Fibroblast of the aortic adventitia (primary cell): ENCODE results near the gene ZNF202. TPM values are rescaled to one million over a fixed set of nuclear protein-coding genes. Genes with fewer than 3 reads are reported as not detected.

Experiments
- DNase-seq: peaks from one replicate; pipeline ENCODE4 v3.0.0-alpha.2; 2010; ENCODE audit warnings: low read depth
- H3K4me3 ChIP-seq: 2 replicates; pipeline ENCODE4 v1.5.1; 2011; ENCODE audit warnings: low read depth, mild to moderate bottlenecking, control low read depth, low read length, moderate library complexity
- CTCF ChIP-seq: IDR thresholded peaks from 2 replicates; pipeline ENCODE4 v1.5.1; 2011; ENCODE audit warnings: mild to moderate bottlenecking, low read length, control low read depth, inconsistent platforms; ENCODE audit not compliant: insufficient read depth
- total RNA-seq: library from RNA; depleted of rRNA; stranded (reverse); fragments of >200 nt; gene quantifications from 2 replicates; pipeline ENCODE4 v1.2.3, GENCODE V29; 2012; ENCODE audit warnings: low replicate concordance

Gene ZNF202
- total RNA-seq, 1 donor = 6.6 TPM

GRCh38 chr11:123742724-123743120, 1.3 kb upstream of the ZNF202 start:
- no peak for DNase-seq
- TF ChIP-seq CTCF = no peak
- no peak overlapping the region for H3K4me3 ChIP-seq

- TF ChIP-seq CTCF = no peak
- H3K4me3 ChIP-seq = peak overlapping the region; percentile 83
- DNase-seq = no peak
These were observed 717 bp upstream of the ZNF202 start for GRCh38 chr11:123742031-123742723.

- peak; percentile 1 for DNase-seq
- peak overlapping the region; percentile 83 for H3K4me3 ChIP-seq
- no peak for TF ChIP-seq CTCF
These were observed 687 bp downstream of the ZNF202 start for GRCh38 chr11:123740787-123741158.

- H3K4me3 ChIP-seq = no peak overlapping the region
- TF ChIP-seq CTCF = no peak
- no peak for DNase-seq
These were observed 3.1 kb downstream of the ZNF202 start for GRCh38 chr11:123738374-123738773.

- no peak overlapping the region for H3K4me3 ChIP-seq
- DNase-seq = no peak
- TF ChIP-seq CTCF = no peak
These were observed 4.7 kb downstream of the ZNF202 start for GRCh38 chr11:123736769-123737168.

- TF ChIP-seq CTCF = no peak
- DNase-seq = peak; percentile 12
- H3K4me3 ChIP-seq = no peak overlapping the region
These were observed 11.9 kb downstream of the ZNF202 start for GRCh38 chr11:123729602-123730001.
